Epithelial cell of esophagus (primary cell): ENCODE measurements around the gene CMPK2.

Experiments
- DNase-seq: peaks from one replicate; pipeline ENCODE4 v3.0.0; 2010; ENCODE audit warnings: low read depth
- H3K4me3 ChIP-seq: 2 replicates; pipeline ENCODE4 v1.5.1; 2011; ENCODE audit warnings: mild to moderate bottlenecking, low read length, control low read depth
- CTCF ChIP-seq: IDR thresholded peaks from 2 replicates; pipeline ENCODE4 v1.5.1; 2011; ENCODE audit warnings: low read depth, mild to moderate bottlenecking, low read length, control low read depth, inconsistent platforms; ENCODE audit not compliant: insufficient read depth; ENCODE audit errors: missing control alignments

The CMPK2 gene

GRCh38 chr2:6820903-6821584 lies 44.7 kb downstream of the CMPK2 start:
- TF ChIP-seq CTCF, result no peak
- DNase-seq, result no peak
- no peak overlapping the region for H3K4me3 ChIP-seq

- no peak overlapping the region for H3K4me3 ChIP-seq
- DNase-seq, result no peak
- no peak for TF ChIP-seq CTCF
Observed at GRCh38 chr2:6820236-6820635, 45.5 kb downstream of the CMPK2 start.

GRCh38 chr2:6819668-6820067 lies 46.0 kb downstream of the CMPK2 start:
- no peak for DNase-seq
- TF ChIP-seq CTCF, result no peak
- H3K4me3 ChIP-seq, result no peak overlapping the region

GRCh38 chr2:6818012-6818411 lies 47.7 kb downstream of the CMPK2 start:
- no peak for TF ChIP-seq CTCF
- DNase-seq, result no peak
- no peak overlapping the region for H3K4me3 ChIP-seq

GRCh38 chr2:6814869-6815268 lies 50.8 kb downstream of the CMPK2 start:
- TF ChIP-seq CTCF, result no peak
- H3K4me3 ChIP-seq, result no peak overlapping the region
- DNase-seq, result no peak

GRCh38 chr2:6814312-6814711 lies 51.4 kb downstream of the CMPK2 start:
- H3K4me3 ChIP-seq, result no peak overlapping the region
- no peak for DNase-seq
- TF ChIP-seq CTCF, result no peak

GRCh38 chr2:6813573-6813972 lies 52.1 kb downstream of the CMPK2 start:
- TF ChIP-seq CTCF, result no peak
- H3K4me3 ChIP-seq, result no peak overlapping the region
- no peak for DNase-seq
